Body of pancreas (tissue), 4 donors: Measurements from ENCODE around the gene BIVM.

ENCODE experiments used
- CTCF ChIP-seq, 7 experiments: fragments of 450-650 bp in 4 of 7; fragments of 200-600 bp in 3 of 7; sonication (generic) in 3 of 7; IDR thresholded peaks; one replicate each; pipeline ENCODE4 v1.5.1; 2016 to 2019; ENCODE audit warnings: antibody characterized with exemption in 7 of 7
- POLR2A ChIP-seq, 3 donors: fragments of 450-650 bp; IDR thresholded peaks; one replicate each; pipeline ENCODE4 v1.6.1; 2016; ENCODE audit warnings: antibody characterized with exemption in 3 of 3, mild to moderate bottlenecking in 2 of 3

- TF ChIP-seq CTCF (IDR thresholded peaks at IDR 0.05): no peak
- no peak for TF ChIP-seq POLR2A (IDR thresholded peaks at IDR 0.05)
Observed at GRCh38 chr13:102776271-102776670, 22.6 kb upstream of the BIVM start.
